HG03432 (cell line): Measurements from ENCODE around the gene NCBP2.

Experiments used
- ATAC-seq: cut with Tn5 transposase; IDR thresholded peaks from one replicate; pipeline ENCODE4 v1.9.1; 2021; ENCODE audit warnings: mild to moderate bottlenecking, moderate library complexity; ENCODE audit not compliant: unreplicated experiment

The NCBP2 gene

DNA sequence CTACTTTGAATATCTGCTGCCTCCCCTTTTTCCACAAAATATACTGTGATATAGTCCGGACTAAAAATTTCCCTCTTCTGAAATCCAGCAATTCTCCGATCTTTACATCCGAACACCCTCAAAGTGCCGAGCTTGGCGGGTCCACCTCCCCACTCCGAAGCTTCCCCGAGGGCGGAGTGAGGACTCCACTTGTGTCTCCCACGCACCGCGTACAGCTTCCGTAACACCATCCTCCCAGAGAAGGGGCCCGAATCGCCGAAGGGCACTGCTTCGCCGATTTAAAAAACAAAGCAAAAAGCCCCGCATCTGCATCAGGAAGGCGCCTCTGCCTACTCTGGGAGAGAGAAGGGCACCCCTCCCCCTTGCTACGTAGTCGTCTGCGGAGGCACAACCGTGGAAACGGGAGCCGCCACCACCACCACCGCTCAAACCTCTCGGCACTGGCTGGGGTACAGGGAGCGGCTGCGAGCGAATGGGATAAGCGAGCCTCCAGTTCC, 551 bp downstream of the NCBP2 start:
- ATAC-seq = peak; percentile 30

- no peak for ATAC-seq
These were observed 3.8 kb downstream of the NCBP2 start for GRCh38 chr3:196938576-196938975.

DNA sequence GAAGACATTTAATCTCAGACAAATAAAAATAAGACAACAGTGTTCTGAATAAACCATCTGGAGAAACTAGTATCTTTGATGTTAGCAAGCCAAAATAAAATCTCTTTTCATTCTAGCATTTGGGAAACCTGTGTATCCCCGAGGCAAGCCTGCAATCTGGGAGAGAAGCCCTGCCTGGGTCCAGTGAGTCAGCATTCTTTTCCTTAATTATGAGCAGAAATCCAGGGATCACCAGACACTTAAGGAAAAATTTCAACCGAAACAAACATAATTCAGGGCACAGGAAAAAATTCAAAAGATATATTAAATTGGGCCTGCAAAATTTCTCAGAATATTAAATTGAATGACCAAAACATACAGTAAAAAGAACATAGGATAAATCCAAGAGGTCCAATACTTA, 4.2 kb downstream of the NCBP2 start:
- ATAC-seq = no peak

DNA sequence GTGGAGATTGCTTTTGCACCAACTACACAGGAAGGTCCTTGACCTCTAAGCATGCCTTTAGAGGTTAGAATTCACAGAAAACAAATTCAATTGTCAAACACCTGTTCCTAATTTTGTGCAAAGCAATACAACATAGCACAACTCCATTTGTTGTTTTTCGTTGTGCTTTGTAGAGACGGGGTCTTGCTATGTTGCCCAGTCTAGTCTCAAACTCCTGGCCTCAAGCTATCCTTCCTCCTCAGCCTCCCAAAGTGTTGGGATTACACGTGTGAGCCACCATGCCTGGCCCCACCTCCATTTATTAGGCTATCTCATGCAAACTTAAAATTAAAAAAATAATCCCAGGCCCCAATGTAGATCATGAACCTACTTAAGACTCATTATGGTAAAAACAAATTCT, 6.0 kb downstream of the NCBP2 start:
- no peak for ATAC-seq

DNA sequence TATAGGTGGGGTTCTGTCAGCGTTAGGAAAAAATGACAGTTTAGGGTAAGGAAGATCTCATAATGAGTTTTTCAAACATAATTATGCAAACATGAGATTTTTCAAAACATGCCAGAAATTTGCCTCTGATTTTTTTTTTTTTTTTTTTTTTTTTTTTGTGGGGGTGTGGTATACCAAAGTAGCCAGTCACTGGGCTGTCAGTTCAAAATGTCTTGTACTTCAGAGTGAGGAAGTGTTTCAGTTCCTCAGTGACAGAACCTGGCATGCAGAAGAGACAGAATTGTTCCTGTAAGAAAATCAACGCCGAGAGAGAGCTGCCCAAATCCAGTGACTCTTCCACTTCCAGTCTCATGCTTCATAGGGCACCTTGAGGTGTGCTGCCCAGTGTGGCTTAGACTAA, 9.7 kb downstream of the NCBP2 start:
- ATAC-seq = peak; percentile 42

DNA sequence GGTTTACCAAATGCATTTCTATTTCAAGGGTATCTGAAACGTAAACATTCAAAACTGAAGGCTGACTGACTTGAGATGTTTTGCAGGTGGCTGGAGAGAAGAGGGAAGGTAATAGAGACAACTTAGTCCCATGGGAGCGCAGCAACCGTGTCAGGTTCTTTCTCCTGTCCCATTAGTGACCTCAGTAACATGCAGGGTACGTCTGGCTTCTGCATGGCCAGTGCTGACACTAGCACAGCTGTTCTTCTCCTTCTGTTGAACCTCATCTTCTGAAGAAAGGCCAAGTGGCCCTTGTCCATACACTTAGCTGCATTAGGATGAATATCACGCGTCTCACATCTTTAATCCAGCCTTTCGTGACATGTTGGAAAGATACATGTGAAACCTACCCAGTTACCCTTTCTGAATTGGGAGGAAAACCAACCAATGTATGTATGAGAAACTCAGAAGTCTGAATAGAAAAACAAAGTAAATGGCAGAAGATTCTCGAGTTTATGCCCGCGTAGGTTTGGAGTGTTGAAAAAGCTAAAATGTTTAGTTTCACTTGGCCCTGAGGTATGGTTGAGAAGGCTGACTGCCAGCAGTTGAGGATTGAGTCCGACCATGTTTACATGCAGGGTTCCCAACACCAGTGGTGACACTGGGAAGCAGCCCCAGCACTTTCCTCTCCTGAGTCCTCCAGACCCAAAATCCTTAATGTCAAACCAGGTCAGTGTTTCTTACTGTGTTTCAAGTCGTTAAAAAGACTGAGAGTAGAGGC, 10.3 kb downstream of the NCBP2 start:
- ATAC-seq = peak; percentile 68

- no peak for ATAC-seq
These were observed 11.2 kb downstream of the NCBP2 start for GRCh38 chr3:196931157-196931556.

DNA sequence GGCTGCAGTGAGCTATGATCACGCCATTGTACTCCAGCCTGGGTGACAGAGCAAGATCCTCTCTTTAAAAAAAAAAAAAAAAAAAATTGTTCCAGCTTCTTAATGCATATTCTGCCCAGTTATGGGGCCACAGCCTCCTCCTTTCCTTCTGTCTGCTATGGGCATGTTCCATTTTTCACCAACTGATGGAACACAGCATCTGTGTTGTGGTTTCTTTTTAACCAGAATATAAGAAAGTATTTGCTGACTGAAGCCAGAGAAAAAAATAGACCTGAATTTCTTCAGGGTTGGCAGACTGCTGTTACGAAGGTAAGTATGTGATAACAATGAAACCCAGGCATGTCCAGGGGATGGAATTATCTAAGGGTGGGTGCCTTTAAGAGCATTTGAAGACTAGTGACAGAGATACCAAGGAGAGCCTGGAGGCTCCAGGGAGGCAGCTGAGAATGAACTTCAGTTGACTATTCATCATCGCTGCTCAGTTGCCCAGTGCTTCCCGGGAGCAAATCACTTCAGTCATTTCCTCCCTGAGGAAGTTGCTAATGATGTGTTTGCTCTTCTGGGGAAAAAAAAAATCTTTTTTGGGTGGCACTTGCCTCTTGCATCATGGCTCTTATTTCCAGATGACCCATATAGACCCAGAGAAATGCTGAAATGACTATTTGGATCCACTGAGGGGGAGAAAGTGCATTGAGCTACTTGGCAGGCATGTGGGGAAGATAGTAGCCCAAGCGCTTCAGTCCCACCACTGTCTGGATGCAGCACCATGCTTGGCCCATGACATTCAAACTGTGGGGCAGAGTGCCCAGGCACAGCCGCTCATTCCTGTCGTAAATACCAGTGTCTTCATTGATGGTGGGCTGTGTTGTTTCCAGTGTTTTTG, 14.5 kb downstream of the NCBP2 start:
- ATAC-seq = no peak

DNA sequence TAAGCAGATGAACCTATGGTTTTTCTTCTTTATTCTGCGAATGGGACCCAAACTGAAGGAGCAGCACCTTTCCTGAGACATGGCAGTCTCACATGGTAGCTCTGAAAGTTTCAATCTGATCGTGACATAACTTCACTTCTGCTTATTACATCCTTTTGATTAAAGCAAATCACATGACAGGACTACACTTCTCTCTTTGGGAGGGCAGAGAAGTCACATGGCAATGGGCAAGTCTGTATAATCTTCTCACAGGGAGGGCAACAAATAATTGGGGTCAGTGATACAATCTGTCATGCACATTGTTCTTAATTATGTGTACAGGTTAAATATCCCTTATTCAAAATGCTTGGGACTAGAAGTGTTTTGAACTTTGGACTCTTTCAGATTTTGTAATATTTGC, 21.6 kb downstream of the NCBP2 start:
- no peak for ATAC-seq

- ATAC-seq = no peak
These were observed 23.4 kb downstream of the NCBP2 start for GRCh38 chr3:196918968-196919367.

DNA sequence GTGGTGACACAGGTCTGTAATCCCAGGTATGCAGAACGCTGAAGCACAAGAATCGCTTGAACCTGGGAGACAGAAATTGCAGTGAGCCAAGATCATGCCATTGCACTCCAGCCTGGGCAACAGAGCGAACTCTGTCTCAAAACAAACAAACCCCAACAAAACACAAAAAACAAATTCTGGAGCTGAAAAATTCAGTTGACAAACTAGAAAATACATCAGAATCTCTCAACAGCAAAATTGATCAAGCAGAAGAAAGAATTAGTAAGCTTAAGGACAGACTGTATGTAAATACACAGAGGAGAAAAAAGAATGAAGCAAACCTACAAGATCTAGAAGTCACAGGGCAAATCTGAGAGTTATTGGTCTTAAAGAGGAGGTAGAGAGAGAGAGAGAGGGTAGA, 25.3 kb downstream of the NCBP2 start:
- ATAC-seq = no peak

DNA sequence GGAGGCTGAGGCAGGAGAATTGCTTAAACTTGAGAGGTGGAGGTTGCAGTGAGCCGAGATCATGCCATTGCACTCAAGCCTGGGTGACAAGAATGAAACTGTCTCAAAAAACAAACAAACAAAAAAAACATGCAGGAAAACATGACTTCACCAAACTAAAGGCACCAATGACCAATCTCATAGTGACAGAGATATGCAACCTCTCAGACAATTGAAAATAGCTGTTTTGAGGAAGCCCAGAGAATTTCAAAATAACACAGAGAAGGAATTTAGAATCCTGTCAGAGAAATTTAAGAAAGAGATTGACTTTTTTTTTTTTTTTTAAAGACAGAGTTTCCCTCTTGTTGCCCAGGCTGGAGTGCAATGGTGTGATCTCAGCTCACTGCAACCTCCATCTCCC, 26.1 kb downstream of the NCBP2 start:
- no peak for ATAC-seq

DNA sequence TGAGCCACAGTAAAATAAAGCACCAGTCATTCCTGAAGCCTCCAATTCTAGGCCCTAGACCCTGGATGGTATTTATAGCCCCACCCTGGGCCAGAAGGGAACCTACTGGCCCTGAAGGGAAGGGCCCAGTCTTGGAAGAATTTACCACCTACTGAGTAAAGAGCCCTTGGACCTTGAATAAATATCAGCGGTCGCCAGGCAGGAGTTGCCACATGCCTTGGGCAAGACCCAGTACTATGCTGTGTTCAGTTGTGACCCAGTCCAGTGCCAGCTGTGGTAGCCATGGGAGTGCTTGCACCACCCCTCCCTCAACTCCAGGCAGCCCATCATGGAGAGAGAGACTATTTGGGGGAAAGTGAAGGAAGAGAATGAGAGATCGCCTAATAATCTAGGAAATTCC, 27.0 kb downstream of the NCBP2 start:
- no peak for ATAC-seq

DNA sequence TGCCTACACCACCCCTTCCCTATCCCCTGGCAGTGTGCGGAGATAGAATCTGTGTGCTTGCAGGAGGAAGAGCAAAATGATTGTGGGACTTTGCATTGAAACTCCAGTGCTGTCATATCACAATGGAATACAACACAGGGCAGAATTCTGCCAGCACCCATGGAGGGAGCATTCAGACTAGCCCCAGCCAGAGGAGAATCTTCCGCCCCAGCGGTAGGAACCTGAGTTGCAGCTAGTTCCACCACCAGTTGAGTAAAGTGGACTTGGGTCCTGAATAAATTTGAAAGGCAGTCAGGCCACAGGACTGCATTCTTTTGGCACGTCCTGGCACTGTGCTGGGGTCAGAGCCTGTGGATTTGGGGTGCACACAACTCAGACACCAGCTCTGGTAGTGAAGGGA, 27.5 kb downstream of the NCBP2 start:
- no peak for ATAC-seq

- no peak for ATAC-seq
These were observed 38.6 kb downstream of the NCBP2 start for GRCh38 chr3:196903740-196904139.

DNA sequence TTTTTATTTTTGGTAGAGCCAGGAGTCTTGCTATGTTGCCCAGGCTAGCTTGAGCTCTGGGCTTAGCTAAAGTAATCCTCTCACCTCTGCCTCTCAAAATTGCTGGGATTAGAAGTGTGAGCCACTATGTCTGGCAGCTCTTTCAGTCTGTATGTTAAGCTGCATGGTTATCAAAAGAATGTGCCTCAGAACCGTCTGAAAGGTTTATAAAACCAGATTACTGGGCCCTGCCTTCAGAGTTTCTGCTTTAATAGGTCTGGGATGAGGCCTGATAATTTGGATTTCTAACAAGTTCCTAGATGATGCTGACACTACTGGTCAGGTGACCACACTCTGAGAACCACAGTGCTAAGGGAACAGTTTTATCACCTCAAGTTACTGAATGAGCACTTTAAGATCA, 40.0 kb downstream of the NCBP2 start:
- no peak for ATAC-seq

- no peak for ATAC-seq
These were observed 40.6 kb downstream of the NCBP2 start for GRCh38 chr3:196901768-196902167.

- ATAC-seq = no peak
These were observed 46.1 kb downstream of the NCBP2 start for GRCh38 chr3:196896229-196896628.

- no peak for ATAC-seq
These were observed 47.6 kb downstream of the NCBP2 start for GRCh38 chr3:196894557-196895295.

DNA sequence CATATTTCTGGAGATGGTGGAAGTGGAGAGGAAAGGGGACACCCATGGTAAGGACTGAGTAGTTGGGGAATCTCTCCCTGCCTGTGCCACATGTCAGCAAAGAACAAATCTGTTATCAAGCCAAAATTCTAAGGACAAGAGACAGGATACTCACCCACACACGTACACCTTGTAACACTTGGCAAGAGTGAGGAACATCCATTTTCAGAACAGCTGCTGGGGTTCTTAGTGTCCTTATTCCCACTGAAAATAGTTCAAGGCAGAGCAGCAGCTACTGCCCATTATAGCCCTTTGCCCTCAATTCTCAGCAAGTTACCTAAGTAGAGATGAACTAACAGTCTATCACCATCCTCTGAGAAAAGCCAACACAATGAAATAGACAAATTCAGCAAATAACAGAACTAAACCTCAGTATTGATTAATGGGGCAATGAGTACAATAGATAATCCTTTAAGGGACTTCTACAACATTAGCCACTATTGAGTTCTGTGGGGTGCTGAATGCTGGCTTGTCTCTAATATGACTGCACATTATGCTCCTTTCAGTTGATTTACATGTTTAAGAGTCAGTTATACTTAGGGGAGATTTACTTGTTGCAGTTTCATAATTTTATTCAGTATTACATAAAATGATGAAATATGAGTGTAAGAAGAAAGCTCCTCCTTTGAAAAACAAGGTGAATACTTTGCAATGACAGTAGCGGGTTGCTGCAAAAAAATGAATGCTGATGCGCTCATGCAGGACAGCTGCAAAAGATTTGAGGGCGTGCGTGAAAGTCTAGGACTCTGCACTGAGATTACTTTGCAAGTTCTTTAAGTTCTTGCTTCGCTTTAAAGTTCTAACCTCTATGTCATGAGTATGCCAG, 52.3 kb downstream of the NCBP2 start:
- ATAC-seq = no peak
